ENCODE results near the gene MARCHF3.
"Not testable (repeated sequence)": the region's sequence is repeated elsewhere in the genome, so short reads cannot be mapped to it uniquely, and the experiment has no call there.

The MARCHF3 gene

GRCh38 chr5:126866851-126867636 is 163.3 kb downstream of the MARCHF3 start:
- DNase-seq: peak in 1 of 42 donors; percentile 42
- intact Hi-C loops (cut with DNase I): no loop called here

GRCh38 chr5:126865299-126865698 is 165.1 kb downstream of the MARCHF3 start:
- DNase-seq: peak in 1 of 42 donors; percentile 59

DNA sequence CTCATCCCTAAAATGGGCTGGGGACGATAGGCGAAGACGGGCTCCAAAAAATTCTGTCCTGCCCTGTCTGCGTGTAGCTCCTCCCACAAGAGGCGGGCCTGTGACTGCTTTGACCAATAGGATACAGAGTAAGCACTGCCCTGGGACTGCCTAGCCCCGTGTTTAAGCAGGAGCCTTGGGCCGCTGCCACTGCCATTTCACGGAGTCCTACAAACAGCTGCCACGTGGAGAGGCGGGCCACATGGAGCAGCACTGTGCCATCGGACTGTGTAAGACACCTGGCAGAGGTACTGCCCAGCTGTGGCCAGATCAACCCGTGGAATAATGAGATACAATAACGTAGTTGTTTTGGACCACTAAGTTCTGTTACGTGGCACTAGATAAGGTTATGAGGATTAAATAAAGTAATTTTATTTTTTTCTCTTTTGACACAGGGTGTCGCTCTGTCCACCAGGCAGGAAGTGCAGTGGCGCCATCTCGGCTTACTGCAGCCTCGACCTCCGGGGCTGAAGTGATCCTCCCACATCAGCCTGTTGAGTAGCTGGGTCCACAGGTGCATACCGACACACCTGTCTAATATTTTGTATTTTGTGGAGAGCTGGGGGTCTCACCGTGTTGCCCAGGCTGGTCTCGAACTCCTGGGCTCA is 166.2 kb downstream of the MARCHF3 start:
- intact Hi-C loops (cut with DNase I): no loop called here
- DNase-seq: no peak

More at GRCh38 chr5:126865299-126865698, 165.1 kb downstream of the MARCHF3 start:
- intact Hi-C loops (cut with DNase I): no loop called here

GRCh38 chr5:126863402-126863801 is 167.0 kb downstream of the MARCHF3 start:
- intact Hi-C loops (cut with DNase I): no loop called here
- no peak for DNase-seq

- intact Hi-C loops (cut with DNase I): no loop called here
- no peak for DNase-seq
These were observed 171.9 kb downstream of the MARCHF3 start for GRCh38 chr5:126858441-126858840.

GRCh38 chr5:126857472-126858410 is 172.6 kb downstream of the MARCHF3 start:
- intact Hi-C loops (cut with DNase I): no loop called here
- peak in 3 of 42 donors; percentile 6 to 57 (median 17) for DNase-seq

DNA sequence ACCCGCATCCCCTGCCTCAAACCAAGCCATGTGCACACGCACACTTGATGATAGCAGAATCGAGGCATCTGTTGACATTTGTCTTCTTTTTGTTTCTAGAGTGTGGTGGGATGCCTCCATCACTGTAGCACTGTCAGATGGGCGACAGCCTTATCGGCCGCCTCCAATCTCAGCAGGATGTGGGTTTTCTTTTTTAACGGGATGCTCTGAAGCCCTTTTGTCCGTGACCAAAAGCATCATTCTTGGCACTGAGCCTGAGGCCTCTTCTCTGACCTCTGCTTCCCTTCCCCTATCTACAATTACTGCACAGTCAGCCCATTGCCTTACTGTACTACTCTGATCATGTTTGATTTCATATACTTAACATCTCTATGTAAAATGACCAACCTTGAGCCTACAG is 175.1 kb downstream of the MARCHF3 start:
- intact Hi-C loops (cut with DNase I): no loop called here
- no peak for DNase-seq

- intact Hi-C loops (cut with DNase I): no loop called here
- DNase-seq: no peak
These were observed 175.7 kb downstream of the MARCHF3 start for GRCh38 chr5:126854526-126855110.

- DNase-seq; intact Hi-C loops (cut with DNase I): not testable (repeated sequence)
These were observed 176.6 kb downstream of the MARCHF3 start for GRCh38 chr5:126853541-126854307.

DNA sequence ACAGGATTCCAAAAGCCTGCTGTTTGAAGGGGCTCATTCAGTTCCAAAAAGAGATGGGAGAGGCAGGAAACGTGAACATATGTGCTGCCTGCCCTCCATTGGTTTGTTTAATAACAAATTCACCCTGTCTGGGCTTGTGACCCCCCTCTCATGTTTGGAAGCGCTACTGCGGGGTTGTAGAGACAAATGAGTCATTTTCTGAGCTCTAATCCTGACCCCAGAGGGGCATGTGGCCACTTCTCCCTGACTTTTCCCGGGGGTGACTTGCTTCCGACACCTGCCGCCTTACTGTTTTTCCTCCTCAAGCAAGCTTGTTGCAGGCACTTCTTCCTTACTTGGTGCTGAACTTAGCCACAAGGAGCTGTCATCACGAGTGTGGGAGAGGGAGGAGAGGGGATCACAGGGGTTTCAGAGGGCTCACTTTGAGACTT is 177.5 kb downstream of the MARCHF3 start:
- no peak for DNase-seq
- intact Hi-C loops (cut with DNase I): no loop called here

- intact Hi-C loops (cut with DNase I): no loop called here
- DNase-seq: no peak
These were observed 178.2 kb downstream of the MARCHF3 start for GRCh38 chr5:126852091-126852571.

DNA sequence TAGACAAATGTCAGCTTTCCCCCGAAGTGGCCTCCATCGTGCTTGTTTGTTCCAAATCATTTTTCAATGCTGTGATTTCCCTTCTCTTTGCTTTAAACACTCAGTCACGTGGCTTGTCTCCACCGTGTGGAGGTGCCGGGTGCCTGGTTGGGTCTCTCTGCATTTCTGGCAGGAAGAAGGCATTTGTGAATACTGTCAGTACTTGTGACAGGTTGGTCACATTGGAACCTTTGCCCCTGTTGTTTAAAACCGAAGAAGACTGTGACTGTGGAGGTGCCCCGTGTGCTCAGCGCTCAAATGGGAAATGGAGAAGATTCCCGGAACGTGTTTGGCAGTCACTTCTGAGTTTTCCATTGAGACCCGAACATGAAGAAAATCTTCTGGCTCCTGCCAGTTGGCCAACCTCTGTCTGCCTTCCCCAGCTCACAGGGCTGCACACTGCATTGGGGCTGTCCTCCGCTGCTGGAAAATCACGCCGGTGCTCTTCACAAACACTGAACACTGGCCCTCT is 178.8 kb downstream of the MARCHF3 start:
- intact Hi-C loops (cut with DNase I): no loop called here
- peak in 2 of 42 donors; percentile 18 to 60 for DNase-seq

DNA sequence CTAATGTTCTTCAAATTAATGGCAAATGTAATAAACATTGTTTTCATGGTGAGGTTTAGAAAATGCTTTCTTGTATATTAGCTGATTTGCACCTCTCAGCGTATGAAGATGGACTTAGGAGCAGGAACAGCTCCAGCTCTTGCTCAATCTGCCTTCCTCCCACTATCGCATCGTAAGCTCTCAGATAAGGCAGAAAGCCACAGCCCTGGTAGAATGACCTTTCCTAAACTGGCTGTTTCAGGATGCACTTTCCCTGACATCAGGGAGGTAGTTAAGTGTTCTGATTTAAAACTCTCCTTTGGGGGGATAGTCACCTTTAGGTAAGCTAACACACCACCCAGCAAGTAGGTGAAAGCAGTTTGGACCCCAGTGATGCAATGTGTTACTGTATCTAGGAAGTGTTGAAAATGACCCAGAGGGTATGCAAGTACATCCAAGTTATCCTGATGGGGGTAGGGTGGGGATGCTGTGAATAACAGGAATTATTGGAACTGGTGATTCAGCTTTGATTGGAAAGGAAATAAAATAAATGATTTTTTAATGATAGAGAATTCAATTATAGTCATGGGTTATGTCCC is 181.2 kb downstream of the MARCHF3 start:
- intact Hi-C loops (cut with DNase I): no loop called here
- no peak for DNase-seq

DNA sequence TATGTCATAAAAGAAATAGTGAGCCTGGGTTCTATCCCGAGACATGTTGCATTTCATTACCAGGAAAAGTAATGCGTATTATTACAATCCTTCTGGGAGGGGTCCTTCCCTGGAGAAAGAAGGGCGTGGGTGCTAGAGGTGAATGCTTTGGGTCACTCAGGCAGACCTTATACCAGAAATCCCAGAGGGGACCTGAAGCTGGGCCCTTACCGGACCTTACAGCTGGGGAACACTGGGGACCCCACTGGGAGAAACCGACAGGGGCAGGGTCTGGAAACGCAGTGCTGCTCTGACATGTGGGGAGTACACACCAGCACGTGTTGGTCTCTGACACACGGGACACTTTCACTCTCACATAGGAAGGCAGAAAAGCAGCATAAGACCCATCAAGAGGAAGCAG is 182.1 kb downstream of the MARCHF3 start:
- intact Hi-C loops (cut with DNase I): no loop called here
- no peak for DNase-seq

GRCh38 chr5:126847826-126848251 is 182.5 kb downstream of the MARCHF3 start:
- no peak for DNase-seq

GRCh38 chr5:126847456-126847820 is 182.9 kb downstream of the MARCHF3 start:
- intact Hi-C loops (cut with DNase I): no loop called here
- DNase-seq: no peak

More at GRCh38 chr5:126847826-126848251, 182.5 kb downstream of the MARCHF3 start:
- intact Hi-C loops (cut with DNase I): no loop called here

GRCh38 chr5:126846744-126847455 is 183.5 kb downstream of the MARCHF3 start:
- intact Hi-C loops (cut with DNase I): no loop called here
- no peak for DNase-seq
